Activated CD8-positive, alpha-beta memory T cell treated with anti-CD3 and anti-CD28 coated beads, Interleukin-2, amount 50 U/mL, for 1 hour (primary cell): Measurements from ENCODE around the gene MACF1.
"Not testable (repeated sequence)": the region's sequence is repeated elsewhere in the genome, so short reads cannot be mapped to it uniquely, and the experiment has no call there.

Experiments used
- DNase-seq: peaks from one replicate; pipeline ENCODE4 v3.0.0-alpha.2; 2020; ENCODE audit errors: extremely low read depth

MACF1 gene

GRCh38 chr1:39413902-39414528, 209.5 kb downstream of the MACF1 start:
- DNase-seq = no peak

- DNase-seq = no peak
Observed at GRCh38 chr1:39415553-39415952, 211.1 kb downstream of the MACF1 start.

- DNase-seq = no peak
Observed at GRCh38 chr1:39416609-39417008, 212.1 kb downstream of the MACF1 start.

GRCh38 chr1:39418236-39418635, 213.7 kb downstream of the MACF1 start:
- no peak for DNase-seq

GRCh38 chr1:39420493-39420892, 216.0 kb downstream of the MACF1 start:
- no peak for DNase-seq

- no peak for DNase-seq
Observed at GRCh38 chr1:39422614-39423013, 218.1 kb downstream of the MACF1 start.

GRCh38 chr1:39425151-39425550, 220.7 kb downstream of the MACF1 start:
- DNase-seq = no peak

GRCh38 chr1:39425634-39426033, 221.1 kb downstream of the MACF1 start:
- no peak for DNase-seq

GRCh38 chr1:39426346-39426745, 221.9 kb downstream of the MACF1 start:
- no peak for DNase-seq

GRCh38 chr1:39427374-39427773, 222.9 kb downstream of the MACF1 start:
- DNase-seq = no peak

- no peak for DNase-seq
Observed at GRCh38 chr1:39427912-39428311, 223.4 kb downstream of the MACF1 start.

- DNase-seq = no peak
Observed at GRCh38 chr1:39431927-39432326, 227.4 kb downstream of the MACF1 start.

GRCh38 chr1:39434797-39435395, 230.4 kb downstream of the MACF1 start:
- no peak for DNase-seq

- DNase-seq = no peak
Observed at GRCh38 chr1:39435597-39435996, 231.1 kb downstream of the MACF1 start.

- no peak for DNase-seq
Observed at GRCh38 chr1:39436842-39437241, 232.3 kb downstream of the MACF1 start.

- DNase-seq = no peak
Observed at GRCh38 chr1:39438042-39438441, 233.5 kb downstream of the MACF1 start.

- DNase-seq = no peak
Observed at GRCh38 chr1:39440856-39441255, 236.4 kb downstream of the MACF1 start.

- DNase-seq = no peak
Observed at GRCh38 chr1:39441797-39442196, 237.3 kb downstream of the MACF1 start.

- DNase-seq = no peak
Observed at GRCh38 chr1:39445573-39445972, 241.1 kb downstream of the MACF1 start.

GRCh38 chr1:39446986-39447567, 242.6 kb downstream of the MACF1 start:
- no peak for DNase-seq

- not testable (repeated sequence) for DNase-seq
Observed at GRCh38 chr1:39450041-39450440, 245.5 kb downstream of the MACF1 start.

- DNase-seq = no peak
Observed at GRCh38 chr1:39450956-39451606, 246.6 kb downstream of the MACF1 start.

- DNase-seq = no peak
Observed at GRCh38 chr1:39452081-39452480, 247.6 kb downstream of the MACF1 start.
